ENCODE measurements around the gene CCL22.

DNA sequence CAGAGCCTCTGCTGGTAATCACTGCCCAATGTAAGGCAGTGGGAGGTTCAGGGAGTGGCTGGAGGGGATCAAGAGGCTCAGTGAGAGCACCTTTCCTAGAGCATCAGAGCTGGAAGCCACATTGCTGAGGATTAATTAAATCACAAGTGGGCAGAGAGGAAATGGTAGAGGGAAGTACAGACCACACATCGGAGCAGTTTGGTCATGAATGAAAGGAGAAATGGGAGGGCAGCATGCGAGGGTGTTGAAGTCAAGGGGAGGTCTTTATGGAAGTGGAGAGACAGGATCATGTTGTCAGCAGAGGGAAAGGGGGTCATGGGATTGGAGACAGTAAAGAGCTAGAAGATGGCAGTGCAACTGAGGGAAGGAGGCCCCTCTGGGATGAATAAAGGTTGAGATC lies 48.3 kb downstream of the CCL22 start:
- TF ChIP-seq CTCF (IDR thresholded peaks at IDR 0.05; ENCODE audit: extremely low read depth in 1 of 2, insufficient read depth in 1 of 2, low read depth in 1 of 2, low read length in 2 of 2) (no peak), POLR2A (IDR thresholded peaks at IDR 0.05; ENCODE audit: low read depth, low read length) (no peak), POLR2AphosphoS5 (IDR thresholded peaks at IDR 0.05; ENCODE audit: insufficient read depth, low read depth, low read length) (no peak), JUN (IDR thresholded peaks at IDR 0.05; ENCODE audit: borderline replicate concordance, insufficient read depth, insufficient read length, low read depth) (no peak), FOS (IDR thresholded peaks at IDR 0.05; ENCODE audit: borderline replicate concordance, insufficient read depth, low read length) (no peak), EZH2 (IDR thresholded peaks at IDR 0.05; ENCODE audit: borderline replicate concordance, low read depth, low read length, severe bottlenecking) (no peak)
- TF ChIP-seq, protein P1, sequence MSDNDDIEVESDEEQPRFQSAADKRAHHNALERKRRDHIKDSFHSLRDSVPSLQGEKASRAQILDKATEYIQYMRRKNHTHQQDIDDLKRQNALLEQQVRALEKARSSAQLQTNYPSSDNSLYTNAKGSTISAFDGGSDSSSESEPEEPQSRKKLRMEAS (IDR thresholded peaks at IDR 0.05; ENCODE audit: insufficient read depth, insufficient read length) = no peak
